HG02970 (cell line): ENCODE data around the gene YWHAE.
"Not testable (repeated sequence)": the region's sequence is repeated elsewhere in the genome, so short reads cannot be mapped to it uniquely, and the experiment has no call there.

Experiments
- ATAC-seq: cut with Tn5 transposase; IDR thresholded peaks from one replicate; pipeline ENCODE4 v1.9.1; 2021; ENCODE audit warnings: mild to moderate bottlenecking, moderate library complexity, moderate number of reproducible peaks; ENCODE audit not compliant: unreplicated experiment, low FRiP score

YWHAE gene

GRCh38 chr17:1399679-1400512 lies at the start of gene YWHAE:
TSS of gene YWHAE (minus strand) at chr17:1400222. CDS start at chr17:1400110, 112 bp downstream.
- peak; percentile 94 for ATAC-seq

- no peak for ATAC-seq
Measured at GRCh38 chr17:1449412-1449967, 49.5 kb upstream of the YWHAE start.

- ATAC-seq = no peak
Measured at GRCh38 chr17:1447052-1447451, 47.0 kb upstream of the YWHAE start.

- no peak for ATAC-seq
Measured at GRCh38 chr17:1446201-1446600, 46.2 kb upstream of the YWHAE start.

GRCh38 chr17:1445695-1446094 lies 45.7 kb upstream of the YWHAE start:
- not testable (repeated sequence) for ATAC-seq

- not testable (repeated sequence) for ATAC-seq
Measured at GRCh38 chr17:1442721-1443120, 42.7 kb upstream of the YWHAE start.

- ATAC-seq = no peak
Measured at GRCh38 chr17:1442187-1442586, 42.2 kb upstream of the YWHAE start.

GRCh38 chr17:1440921-1441320 lies 40.9 kb upstream of the YWHAE start:
- no peak for ATAC-seq

- no peak for ATAC-seq
Measured at GRCh38 chr17:1438593-1439083, 38.6 kb upstream of the YWHAE start.

GRCh38 chr17:1435326-1435725 lies 35.3 kb upstream of the YWHAE start:
- no peak for ATAC-seq

- ATAC-seq = no peak
Measured at GRCh38 chr17:1434150-1434549, 34.1 kb upstream of the YWHAE start.

GRCh38 chr17:1431631-1432104 lies 31.6 kb upstream of the YWHAE start:
- no peak for ATAC-seq

- no peak for ATAC-seq
Measured at GRCh38 chr17:1423456-1424135, 23.6 kb upstream of the YWHAE start.

- no peak for ATAC-seq
Measured at GRCh38 chr17:1422885-1423284, 22.9 kb upstream of the YWHAE start.

GRCh38 chr17:1421470-1421869 lies 21.4 kb upstream of the YWHAE start:
- no peak for ATAC-seq

GRCh38 chr17:1420981-1421380 lies 21.0 kb upstream of the YWHAE start:
- no peak for ATAC-seq

GRCh38 chr17:1420163-1420562 lies 20.1 kb upstream of the YWHAE start:
- no peak for ATAC-seq

- ATAC-seq = not testable (repeated sequence)
Measured at GRCh38 chr17:1418476-1418875, 18.5 kb upstream of the YWHAE start.

- no peak for ATAC-seq
Measured at GRCh38 chr17:1416414-1416813, 16.4 kb upstream of the YWHAE start.

- no peak for ATAC-seq
Measured at GRCh38 chr17:1414634-1415033, 14.6 kb upstream of the YWHAE start.

GRCh38 chr17:1414001-1414574 lies 14.1 kb upstream of the YWHAE start:
- ATAC-seq = no peak
